SHP77 (cell line): ENCODE measurements around the gene OR52W1.
"Not testable (repeated sequence)": the region's sequence is repeated elsewhere in the genome, so short reads cannot be mapped to it uniquely, and the experiment has no call there.

ENCODE experiments used
- DNase-seq, 2 experiments: peaks; one replicate each; lab custom pipeline; 2025; lab: John Stamatoyannopoulos, UW

Gene OR52W1

GRCh38 chr11:6217722-6218121 is 18.7 kb downstream of the OR52W1 start:
- DNase-seq, result no peak

- no peak for DNase-seq
Measured at GRCh38 chr11:6219359-6219758, 20.3 kb downstream of the OR52W1 start.

GRCh38 chr11:6223854-6224253 is 24.8 kb downstream of the OR52W1 start:
- no peak for DNase-seq

GRCh38 chr11:6224421-6224820 is 25.4 kb downstream of the OR52W1 start:
- no peak for DNase-seq

- DNase-seq, result no peak
Measured at GRCh38 chr11:6225024-6225423, 26.0 kb downstream of the OR52W1 start.

GRCh38 chr11:6225896-6226295 is 26.9 kb downstream of the OR52W1 start:
- DNase-seq, result no peak

- DNase-seq, result no peak
Measured at GRCh38 chr11:6228520-6228919, 29.5 kb downstream of the OR52W1 start.

GRCh38 chr11:6229911-6230310 is 30.9 kb downstream of the OR52W1 start:
- no peak for DNase-seq

GRCh38 chr11:6232899-6233298 is 33.9 kb downstream of the OR52W1 start:
- no peak for DNase-seq

GRCh38 chr11:6233984-6234386 is 35.0 kb downstream of the OR52W1 start:
- no peak for DNase-seq

- peak; percentile 93 for DNase-seq
Measured at GRCh38 chr11:6234387-6235107, 35.5 kb downstream of the OR52W1 start, which contains the start of gene FHIP1B. Gene FHIP1B (minus strand): TSS chr11:6234636. CDS start chr11:6224516, 10,120 bp downstream.

GRCh38 chr11:6237266-6237665 is 38.2 kb downstream of the OR52W1 start:
- DNase-seq, result no peak

- no peak for DNase-seq
Measured at GRCh38 chr11:6237761-6238302, 38.8 kb downstream of the OR52W1 start.

GRCh38 chr11:6238902-6239301 is 39.9 kb downstream of the OR52W1 start, which contains the start of gene CNGA4:
Gene CNGA4 (plus strand): TSS chr11:6239089. CDS start chr11:6239207, 118 bp downstream.
- DNase-seq, result no peak

- DNase-seq, result no peak
Measured at GRCh38 chr11:6240139-6240538, 41.1 kb downstream of the OR52W1 start.

GRCh38 chr11:6240781-6241180 is 41.8 kb downstream of the OR52W1 start:
- no peak for DNase-seq

GRCh38 chr11:6241316-6241715 is 42.3 kb downstream of the OR52W1 start:
- DNase-seq, result no peak

GRCh38 chr11:6245536-6245935 is 46.5 kb downstream of the OR52W1 start:
- DNase-seq, result no peak

GRCh38 chr11:6248248-6248647 is 49.2 kb downstream of the OR52W1 start:
- DNase-seq, result no peak

- DNase-seq, result not testable (repeated sequence)
Measured at GRCh38 chr11:6248897-6249296, 49.9 kb downstream of the OR52W1 start.
